ENCODE data around the gene DLGAP1. TPM values are rescaled to one million over a fixed set of nuclear protein-coding genes. Genes with fewer than 3 reads are reported as not detected.

The DLGAP1 gene
- total RNA-seq, 1 donor from 2014 or later = 0.05 TPM

DNA sequence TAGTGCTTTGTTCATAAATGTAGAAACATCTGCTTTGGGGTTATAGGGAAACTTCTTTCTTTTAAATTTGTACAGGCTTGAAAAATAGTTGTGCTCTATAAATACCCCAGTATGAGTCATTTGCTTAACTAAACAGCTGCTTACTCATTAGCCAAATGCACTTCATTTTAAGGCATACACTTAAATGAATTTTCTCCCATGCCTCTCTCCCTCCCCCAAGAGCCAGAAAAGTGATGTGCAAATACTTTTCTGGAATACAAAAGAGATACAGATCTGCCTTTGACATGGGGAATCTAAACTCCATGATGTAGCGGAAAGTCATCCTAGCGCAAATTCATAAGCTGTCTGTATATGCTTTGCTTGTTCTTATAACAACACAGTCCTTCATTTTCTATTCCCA is 469.4 kb downstream of the DLGAP1 start:
- Histone ChIP-seq H3K36me3 (no peaks in the 10 kb centered on the region), H3K9me3 (replicated peaks) (no peaks in the 10 kb centered on the region), H3K27ac (replicated peaks) (no peak overlapping the region), H3K4me3 (no peak overlapping the region), H3K27me3 (ENCODE audit: low read depth) (no peaks in the 10 kb centered on the region), H3K4me1 (no peaks in the 10 kb centered on the region)
- TF ChIP-seq, protein P1, sequence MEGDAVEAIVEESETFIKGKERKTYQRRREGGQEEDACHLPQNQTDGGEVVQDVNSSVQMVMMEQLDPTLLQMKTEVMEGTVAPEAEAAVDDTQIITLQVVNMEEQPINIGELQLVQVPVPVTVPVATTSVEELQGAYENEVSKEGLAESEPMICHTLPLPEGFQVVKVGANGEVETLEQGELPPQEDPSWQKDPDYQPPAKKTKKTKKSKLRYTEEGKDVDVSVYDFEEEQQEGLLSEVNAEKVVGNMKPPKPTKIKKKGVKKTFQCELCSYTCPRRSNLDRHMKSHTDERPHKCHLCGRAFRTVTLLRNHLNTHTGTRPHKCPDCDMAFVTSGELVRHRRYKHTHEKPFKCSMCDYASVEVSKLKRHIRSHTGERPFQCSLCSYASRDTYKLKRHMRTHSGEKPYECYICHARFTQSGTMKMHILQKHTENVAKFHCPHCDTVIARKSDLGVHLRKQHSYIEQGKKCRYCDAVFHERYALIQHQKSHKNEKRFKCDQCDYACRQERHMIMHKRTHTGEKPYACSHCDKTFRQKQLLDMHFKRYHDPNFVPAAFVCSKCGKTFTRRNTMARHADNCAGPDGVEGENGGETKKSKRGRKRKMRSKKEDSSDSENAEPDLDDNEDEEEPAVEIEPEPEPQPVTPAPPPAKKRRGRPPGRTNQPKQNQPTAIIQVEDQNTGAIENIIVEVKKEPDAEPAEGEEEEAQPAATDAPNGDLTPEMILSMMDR (IDR thresholded peaks at IDR 0.05; ENCODE audit: borderline replicate concordance) = no peak
- DNase-seq = no peak
- intact Hi-C loops (cut with micrococcal nuclease) = no loop called here

DNA sequence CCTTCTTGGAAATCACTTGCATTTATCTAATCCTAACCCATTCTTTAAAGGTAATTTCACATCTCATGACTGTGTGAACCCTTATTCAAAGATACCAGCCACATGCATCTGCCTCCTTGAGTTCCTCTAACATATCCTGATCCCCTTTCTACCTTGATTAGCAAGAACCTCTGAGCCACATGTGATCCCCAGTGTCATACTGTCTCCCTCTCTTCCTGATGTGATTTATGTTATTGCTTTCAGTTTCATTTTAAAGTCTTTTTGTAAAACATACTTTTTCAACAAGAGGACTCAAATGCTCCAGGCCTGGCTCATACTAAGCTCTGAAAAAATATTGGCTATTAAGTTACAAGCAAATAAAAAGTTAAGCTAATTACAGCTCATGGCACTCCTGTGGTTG is 470.1 kb downstream of the DLGAP1 start:
- intact Hi-C loops (cut with micrococcal nuclease) = no loop called here
- Histone ChIP-seq H3K27me3 (ENCODE audit: low read depth) (no peaks in the 10 kb centered on the region), H3K27ac (replicated peaks) (no peak overlapping the region), H3K4me1 (no peaks in the 10 kb centered on the region), H3K36me3 (no peaks in the 10 kb centered on the region), H3K4me3 (no peak overlapping the region), H3K9me3 (replicated peaks) (peaks cover 3% of the 10 kb centered on the region)
- TF ChIP-seq, protein P1 (IDR thresholded peaks at IDR 0.05; ENCODE audit: borderline replicate concordance) = no peak
- no peak for DNase-seq

DNA sequence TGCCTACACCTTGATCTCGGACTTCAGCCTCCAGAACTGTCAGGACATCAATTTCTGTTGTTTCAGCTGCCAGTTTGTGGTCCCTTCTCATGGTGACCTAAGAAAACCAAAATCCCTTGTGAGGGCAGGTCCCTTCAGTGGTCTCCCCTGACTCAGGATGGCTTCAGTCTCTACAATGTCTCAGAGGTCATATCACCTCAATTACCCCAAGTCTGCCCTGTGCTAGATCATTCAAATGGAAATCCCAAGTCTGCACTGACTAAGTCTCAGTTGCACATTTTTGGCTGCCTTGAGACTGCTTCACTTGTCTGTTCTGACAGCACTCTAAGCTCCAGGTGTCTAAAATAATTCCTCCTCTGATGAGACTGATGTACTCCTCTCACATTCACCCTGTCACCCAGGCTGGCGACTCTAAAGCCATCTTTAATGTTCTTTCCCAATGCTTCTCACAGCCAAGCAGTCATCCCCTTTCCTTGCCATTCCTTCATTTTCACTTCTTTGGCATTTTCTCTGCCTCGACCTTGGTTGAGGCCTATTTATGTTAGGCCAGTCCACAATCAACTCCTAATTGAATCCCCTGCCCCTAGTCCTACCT is 470.8 kb downstream of the DLGAP1 start:
- DNase-seq = no peak
- Histone ChIP-seq H3K9me3 (replicated peaks) (peaks cover 11% of the 10 kb centered on the region), H3K4me3 (no peak overlapping the region), H3K36me3 (no peaks in the 10 kb centered on the region), H3K27me3 (ENCODE audit: low read depth) (no peaks in the 10 kb centered on the region), H3K27ac (replicated peaks) (no peak overlapping the region), H3K4me1 (no peaks in the 10 kb centered on the region)
- intact Hi-C loops (cut with micrococcal nuclease) = no loop called here
- TF ChIP-seq, protein P1 (IDR thresholded peaks at IDR 0.05; ENCODE audit: borderline replicate concordance) = no peak

DNA sequence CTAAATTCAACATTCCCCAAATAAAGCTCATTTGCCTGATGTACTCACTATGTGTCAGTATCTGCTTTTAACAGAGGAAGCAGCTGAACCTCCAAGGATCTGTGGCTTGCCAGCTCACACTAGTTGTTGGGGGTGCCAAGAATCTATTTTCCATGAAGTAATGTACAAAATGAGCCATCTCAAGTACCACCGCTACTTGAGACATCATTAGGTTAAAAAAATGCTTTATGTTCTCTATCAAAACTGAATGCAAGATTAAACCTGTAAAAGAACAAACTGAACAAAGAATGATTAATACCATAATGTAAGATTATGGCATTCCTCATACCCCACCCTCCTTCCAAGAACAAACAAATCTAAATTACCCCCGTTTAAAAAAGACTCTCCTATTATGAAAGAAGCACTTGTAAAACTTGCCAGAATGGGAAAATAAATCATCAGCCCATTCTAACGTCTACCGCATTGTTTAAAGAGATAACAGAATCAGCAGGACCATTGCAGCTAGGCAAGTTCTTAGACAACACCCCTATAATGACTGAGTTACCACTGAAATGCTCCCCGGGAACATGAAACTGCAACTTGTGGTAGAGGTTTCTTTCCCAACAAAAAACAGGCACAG is 471.6 kb downstream of the DLGAP1 start:
- intact Hi-C loops (cut with micrococcal nuclease) = no loop called here
- H3K9me3 ChIP-seq (replicated peaks) = peaks cover 19% of the 10 kb centered on the region
- H3K4me1 ChIP-seq = no peaks in the 10 kb centered on the region
- H3K4me3 ChIP-seq = no peak overlapping the region
- TF ChIP-seq, protein P1 (IDR thresholded peaks at IDR 0.05; ENCODE audit: borderline replicate concordance) = no peak
- H3K27ac ChIP-seq (replicated peaks) = no peak overlapping the region
- DNase-seq = no peak
- no peaks in the 10 kb centered on the region for H3K36me3 ChIP-seq
- H3K27me3 ChIP-seq (ENCODE audit: low read depth) = no peaks in the 10 kb centered on the region

DNA sequence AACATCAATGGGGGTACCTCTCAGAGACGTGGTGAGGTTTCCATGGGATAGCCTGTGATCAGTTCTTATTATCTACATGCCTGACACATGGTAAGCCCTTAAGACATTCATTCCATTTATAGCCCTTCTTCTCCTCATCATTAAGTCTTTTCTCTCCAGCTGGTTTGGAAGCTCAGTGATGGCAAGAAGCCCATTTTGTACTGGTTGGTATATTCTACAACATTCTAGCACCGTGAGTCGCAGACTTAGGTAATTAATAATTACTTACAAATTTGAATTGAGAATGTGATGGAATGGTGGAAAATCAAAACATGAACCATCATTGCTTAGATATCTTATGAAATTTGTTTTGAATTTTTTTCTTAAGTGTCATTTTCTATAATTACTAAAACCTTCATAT is 472.6 kb downstream of the DLGAP1 start:
- Histone ChIP-seq H3K4me1 (no peaks in the 10 kb centered on the region), H3K27ac (replicated peaks) (no peak overlapping the region), H3K9me3 (replicated peaks) (peaks cover 22% of the 10 kb centered on the region), H3K36me3 (no peaks in the 10 kb centered on the region), H3K27me3 (ENCODE audit: low read depth) (no peaks in the 10 kb centered on the region), H3K4me3 (no peak overlapping the region)
- TF ChIP-seq, protein P1 (IDR thresholded peaks at IDR 0.05; ENCODE audit: borderline replicate concordance) = no peak
- intact Hi-C loops (cut with micrococcal nuclease) = no loop called here
- DNase-seq = no peak
